CD4-positive, alpha-beta T cell treated with Interleukin-17A for 4 hours (primary cell): ENCODE results near the gene HMSD.

Experiments
- DNase-seq: peaks from one replicate; pipeline ENCODE4 v3.0.0-alpha.2; 2020; ENCODE audit warnings: mixed read lengths

Gene HMSD

GRCh38 chr18:63960891-63961290, 11.8 kb downstream of the HMSD start:
- DNase-seq = no peak

DNA sequence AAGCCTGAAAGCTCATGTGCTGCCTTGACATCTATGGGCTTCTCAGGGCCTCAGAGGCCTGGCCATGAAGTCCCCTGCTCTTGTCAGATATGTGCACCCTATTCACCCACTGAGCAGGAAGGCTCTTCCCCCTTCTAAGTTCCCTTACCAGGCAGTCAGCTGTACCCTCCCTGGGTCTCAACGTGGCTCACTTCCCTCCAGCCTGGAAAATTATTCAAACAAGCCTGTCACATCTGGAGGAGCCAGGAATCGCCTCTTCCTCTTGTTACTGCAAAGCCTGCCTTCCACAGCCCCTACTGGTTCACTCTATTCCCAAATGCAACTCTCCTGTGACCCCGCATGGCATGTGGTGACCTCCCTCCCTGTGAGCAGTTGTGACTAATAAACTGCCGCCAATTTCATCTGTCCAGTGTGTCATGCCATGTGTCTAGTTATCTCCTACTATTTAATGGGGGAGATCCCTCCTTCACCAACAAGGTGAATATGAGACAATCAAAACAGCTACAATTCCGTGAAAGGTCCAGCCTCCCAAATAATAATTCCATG, 12.4 kb downstream of the HMSD start:
- no peak for DNase-seq

DNA sequence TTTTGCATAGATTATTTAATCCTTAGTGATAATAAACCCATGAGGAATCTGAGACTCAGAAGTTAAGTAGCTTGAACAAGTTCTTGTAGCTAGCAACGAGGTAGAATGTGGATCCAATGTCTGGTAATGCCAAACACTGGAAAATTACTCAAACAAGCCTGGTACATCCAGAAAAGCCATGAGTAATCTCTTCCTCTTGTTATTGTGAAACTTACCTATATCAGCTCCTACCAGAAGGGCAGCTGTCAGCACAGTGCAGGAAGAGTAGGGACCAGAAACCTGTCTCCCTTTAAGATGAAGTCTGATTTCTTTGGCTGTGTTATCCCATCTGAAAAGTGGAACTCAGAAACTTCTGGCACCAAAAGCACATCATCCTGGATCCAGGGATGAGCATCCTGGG, 13.0 kb downstream of the HMSD start:
- no peak for DNase-seq

- peak; percentile 71 for DNase-seq
Measured at GRCh38 chr18:63963615-63964256, 14.6 kb downstream of the HMSD start.

GRCh38 chr18:63964908-63965307, 15.8 kb downstream of the HMSD start:
- DNase-seq = no peak

DNA sequence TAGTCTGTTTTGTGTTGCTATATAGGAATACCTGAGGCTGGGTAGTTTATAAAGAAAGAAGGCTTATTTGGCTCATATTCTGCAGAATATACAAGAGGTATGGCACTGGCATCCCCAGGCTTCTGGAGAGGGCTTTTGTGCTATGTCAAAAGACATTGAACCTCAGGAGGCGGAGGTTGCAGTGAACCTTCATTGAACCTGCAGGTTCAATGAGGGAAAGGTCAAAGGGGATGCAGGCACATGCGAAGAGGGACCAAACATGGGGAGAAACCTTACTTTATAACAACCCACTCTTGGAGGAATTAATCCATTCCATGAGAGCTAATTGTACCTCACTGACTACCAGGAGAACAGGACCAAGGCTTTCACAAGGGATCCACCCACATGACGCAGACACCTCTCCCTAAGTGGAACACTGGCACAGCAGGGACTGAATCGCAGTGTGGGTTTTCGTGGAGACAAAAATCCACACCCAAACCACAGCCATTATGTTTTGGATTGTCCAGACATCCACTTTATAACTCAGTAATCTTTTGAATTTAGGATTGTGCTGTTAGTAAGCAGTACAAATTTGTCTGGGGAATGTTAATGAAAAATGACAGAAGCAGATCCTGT, 16.7 kb downstream of the HMSD start:
- DNase-seq = no peak

DNA sequence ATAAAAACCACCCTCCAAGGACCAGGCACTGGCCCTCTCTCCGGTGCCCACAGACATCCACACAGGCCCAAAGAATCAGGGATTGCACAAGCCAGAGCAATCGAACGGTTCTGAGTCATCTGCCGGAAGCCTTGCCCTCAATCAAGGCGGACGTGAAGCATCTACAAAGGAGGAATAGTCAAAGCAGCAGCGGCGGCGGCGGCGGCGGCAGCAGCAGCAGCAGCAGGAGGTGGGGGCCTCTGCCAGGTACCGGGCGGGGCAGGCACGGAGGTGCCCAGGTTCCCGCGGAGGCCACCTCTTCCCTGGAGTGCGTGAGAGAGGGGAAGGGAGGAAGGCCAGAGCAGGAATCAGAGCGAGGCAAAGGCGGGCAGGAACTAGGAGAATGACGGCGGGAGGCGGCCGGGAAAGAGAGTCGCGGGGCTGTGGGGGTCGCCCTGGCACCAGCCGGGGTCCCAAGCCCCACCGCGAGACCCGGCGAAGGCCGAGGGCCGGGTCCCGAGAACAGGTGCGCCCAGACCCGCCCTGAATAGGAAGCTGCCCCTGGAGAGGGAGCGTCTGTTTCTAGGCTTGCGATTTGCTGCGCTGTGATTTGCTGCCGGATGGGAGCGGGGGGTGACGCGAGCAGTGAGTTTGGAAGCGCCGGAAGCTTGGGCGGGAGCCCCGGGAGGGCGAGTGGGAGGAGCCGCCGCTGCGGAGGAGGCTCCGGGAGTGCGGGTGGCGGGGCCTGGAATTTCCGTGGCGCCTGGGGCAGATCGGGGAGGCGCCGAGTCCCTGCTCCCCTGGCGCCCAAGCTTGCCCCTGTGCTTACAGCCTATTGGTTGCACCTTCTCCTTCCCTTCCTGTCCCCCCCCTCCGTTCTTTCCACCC, 21.1 kb downstream of the HMSD start, which contains the start of gene SERPINB8:
SERPINB8 (plus strand) TSS at position 140 of the 867 bp plus-strand sequence. CDS start 8,228 bp downstream, outside the sequence.
- peak; percentile 82 for DNase-seq

DNA sequence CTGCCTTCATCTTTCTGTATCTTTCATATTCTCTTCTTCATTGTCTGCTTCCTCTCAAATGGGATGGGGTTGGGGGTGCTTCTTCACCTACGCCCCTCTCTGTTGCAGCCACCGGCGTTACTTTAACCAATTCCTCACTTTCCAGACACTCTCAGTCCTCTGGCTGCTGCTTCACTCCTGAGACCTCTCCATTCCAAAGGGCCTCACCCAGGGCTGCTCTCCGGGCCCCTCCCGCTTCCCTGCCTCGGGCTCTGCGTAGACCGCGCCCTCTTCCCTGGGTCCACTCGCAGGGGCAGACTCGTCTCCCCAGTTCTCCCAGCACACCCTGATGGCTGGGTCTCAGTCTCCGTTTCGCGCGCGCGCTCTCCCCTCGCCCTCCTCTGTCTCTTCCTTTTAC, 21.7 kb downstream of the HMSD start:
- no peak for DNase-seq

GRCh38 chr18:63971320-63972001, 22.4 kb downstream of the HMSD start:
- no peak for DNase-seq

DNA sequence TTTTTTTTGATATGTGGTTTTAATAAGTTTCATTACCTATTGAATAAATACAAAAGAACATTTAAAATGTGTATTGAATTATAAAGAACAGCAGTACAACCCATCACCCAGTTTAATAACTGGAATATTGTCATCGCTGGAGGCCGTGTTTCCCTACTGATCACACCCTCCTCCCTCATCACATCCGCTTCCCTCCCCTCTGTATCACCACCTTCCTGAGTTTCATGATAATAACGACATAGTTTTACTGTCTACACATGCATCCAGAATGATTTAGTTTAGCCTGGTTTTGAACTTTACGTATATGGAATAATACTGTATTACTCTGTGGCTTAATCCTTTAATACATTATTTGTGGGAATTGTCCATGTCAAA, 22.9 kb downstream of the HMSD start:
- DNase-seq = no peak

- peak; percentile 42 for DNase-seq
Measured at GRCh38 chr18:63974991-63975390, 25.9 kb downstream of the HMSD start.

- no peak for DNase-seq
Measured at GRCh38 chr18:63975628-63976027, 26.5 kb downstream of the HMSD start.

GRCh38 chr18:63977040-63977439, 27.9 kb downstream of the HMSD start:
- DNase-seq = no peak

DNA sequence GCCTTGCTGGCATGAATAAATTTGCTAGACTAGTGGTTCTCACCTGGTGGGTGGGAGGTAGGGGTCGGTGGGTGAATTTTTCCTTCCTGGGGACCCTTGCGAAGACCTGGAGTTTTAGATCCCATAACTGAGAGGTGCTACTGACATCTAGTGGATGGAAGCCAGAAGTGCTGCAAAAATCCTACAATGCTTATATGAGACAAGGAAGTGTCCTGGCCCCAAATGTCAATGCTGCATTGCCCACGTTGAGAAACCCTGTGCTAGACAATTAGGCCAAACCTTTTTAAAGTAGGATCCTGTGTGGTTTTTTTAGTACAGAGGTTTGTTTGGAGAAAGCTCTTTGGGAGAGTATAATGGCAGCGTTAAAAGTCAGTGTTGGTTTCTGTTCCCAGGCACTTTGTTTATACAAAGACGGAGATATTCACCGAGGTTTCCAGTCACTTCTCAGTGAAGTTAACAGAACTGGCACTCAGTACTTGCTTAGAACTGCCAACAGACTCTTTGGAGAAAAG, 30.4 kb downstream of the HMSD start:
- DNase-seq = peak; percentile 43

DNA sequence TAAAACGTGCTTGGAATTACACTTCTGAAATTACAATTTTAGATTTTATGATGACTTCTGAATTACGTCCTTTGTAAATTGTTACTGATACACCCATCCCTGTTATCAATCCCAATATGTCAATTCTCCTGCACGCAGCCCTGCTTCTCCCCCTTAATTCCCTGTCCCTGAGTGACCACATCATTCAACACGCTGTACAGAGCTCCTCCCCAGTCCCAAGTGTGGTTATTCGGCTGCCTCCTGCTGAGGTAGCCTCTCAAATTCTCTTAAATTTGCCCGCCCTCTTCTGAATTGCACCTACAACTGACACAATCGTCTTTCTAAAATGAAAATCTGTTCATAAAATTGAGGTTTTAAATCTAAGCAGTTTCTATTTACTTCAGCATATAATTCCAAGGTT, 30.9 kb downstream of the HMSD start:
- DNase-seq = no peak

- DNase-seq = no peak
Measured at GRCh38 chr18:63980896-63981460, 31.9 kb downstream of the HMSD start.

- no peak for DNase-seq
Measured at GRCh38 chr18:63981719-63982118, 32.6 kb downstream of the HMSD start.

DNA sequence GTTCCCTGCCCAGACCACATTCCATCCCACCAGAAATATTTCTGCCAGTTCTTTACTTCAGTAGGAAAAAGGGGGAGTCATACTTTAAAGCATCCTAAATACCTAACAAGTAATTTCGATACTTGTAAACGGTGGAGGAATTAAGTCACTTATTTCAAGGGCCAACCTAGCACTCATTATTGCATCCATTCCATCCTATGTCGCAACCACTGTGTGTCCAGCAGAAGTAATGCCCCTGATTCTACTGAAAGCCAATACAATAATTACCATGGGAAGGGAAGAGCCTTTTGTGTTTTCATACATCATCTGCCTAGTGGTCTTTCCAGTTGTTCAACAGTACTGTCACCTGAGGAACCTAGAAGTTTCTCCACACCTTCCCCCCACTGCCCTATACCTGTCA, 33.3 kb downstream of the HMSD start:
- no peak for DNase-seq

GRCh38 chr18:63986885-63987284, 37.8 kb downstream of the HMSD start:
- DNase-seq = no peak

DNA sequence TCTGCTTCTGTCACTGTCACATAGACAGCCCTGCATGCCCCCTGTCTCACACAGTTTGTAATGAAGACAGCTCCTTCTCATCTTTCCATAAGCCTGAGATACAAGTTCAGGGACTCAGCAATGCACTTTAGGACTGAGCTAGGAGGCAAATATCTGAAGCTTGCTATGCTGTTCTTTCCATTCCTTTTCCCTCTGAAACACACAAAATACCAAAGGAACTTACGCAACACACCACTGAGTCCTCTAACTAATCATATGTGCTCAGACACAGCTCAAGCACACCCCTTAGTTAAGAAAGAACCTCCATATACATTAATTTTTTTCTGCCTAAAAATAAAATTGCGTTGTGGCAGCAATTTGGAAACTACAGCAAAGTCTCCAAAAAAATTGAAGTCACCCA, 38.6 kb downstream of the HMSD start:
- no peak for DNase-seq

DNA sequence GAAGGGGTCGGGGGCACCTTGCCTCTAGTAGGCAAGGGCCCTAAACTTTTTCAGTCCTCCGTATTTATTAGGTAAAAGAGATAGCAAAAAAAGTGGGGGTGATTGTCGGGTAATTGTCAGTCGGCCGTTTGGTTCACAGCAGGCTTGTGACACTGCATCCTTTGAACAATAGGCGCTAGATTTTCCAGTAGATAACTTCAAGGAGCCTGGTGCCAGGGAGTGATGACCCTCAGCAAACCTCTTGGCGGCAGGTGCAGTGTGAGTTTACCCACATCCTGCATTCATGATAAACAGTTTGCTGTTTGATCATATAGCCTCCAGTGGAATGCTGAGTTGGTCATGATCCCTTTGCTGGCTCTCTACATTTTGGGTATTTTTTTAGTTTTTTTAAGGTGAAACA, 43.6 kb downstream of the HMSD start:
- DNase-seq = no peak

DNA sequence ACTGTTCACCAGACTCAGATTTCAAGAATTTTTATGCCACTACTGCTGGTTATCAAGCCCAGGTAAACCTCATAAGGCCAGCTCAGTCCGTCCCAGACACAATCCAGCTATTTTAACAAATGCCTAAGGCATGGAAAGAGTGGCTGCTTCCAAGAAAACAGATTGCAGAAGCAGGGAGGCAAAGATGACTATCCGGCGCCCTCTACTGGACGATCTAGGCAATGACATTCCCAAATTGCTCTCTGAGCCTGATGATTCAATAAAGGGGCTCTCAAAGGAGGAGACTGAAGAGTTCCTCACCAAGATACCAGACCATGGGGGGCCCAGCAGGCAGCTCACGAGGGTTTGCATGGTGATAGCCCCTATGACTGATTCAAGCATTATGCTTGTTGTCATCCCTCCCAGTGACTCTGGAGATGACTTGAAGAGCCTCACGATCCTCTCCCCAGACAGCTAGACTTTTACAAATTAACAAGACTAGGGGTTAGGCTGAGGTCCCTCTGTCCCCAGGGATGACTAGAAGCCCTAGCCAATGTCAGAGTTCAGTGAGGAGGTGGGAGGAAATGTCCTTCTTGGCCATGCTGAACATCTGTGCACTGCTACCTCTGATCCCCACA, 45.8 kb downstream of the HMSD start:
- DNase-seq = peak; percentile 51
